Iris pigment epithelial cell (primary cell): Measurements from ENCODE around the gene MYL3.

ENCODE experiments used
- DNase-seq: peaks from one replicate; pipeline ENCODE4 v3.0.0-alpha.2; 2011; ENCODE audit warnings: low read depth

The MYL3 gene

DNA sequence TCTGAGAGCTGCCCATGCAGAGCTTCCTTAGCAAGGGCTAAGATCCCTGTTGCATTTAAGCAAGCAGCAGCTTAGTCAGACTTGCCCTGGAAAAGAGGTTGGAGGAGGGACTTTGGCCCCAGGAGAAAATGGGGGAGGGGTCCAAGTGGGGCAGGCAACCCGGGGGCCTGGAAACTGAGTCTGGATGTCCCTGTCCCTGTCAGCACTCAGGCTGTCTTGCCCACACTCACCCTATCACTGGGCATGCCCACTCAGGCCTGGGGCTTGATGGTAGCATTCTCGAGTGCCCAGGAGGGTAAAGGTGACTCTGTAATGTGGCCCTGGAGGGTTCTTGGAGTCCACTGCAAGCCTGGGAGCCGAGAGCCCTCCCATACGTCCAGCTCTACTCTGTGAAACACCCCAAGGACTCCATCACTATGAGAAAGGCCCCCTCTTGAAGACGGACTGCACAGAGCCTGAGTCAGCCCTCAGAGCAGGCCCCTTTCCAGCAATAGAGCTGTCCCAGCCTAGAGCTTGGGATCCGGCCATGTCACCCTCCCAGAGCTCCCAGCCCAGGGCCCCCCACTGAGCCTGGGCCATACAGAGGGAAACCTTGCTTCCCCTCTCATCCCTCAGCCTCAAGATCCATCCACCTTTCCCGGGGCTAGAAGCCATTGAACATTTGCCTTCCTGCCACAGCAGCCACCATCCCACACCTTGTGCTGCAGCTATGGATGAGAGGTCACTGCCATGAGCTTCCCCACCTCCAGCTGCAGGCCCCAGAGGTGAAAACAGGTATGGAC is 13.4 kb downstream of the MYL3 start:
- DNase-seq = no peak

DNA sequence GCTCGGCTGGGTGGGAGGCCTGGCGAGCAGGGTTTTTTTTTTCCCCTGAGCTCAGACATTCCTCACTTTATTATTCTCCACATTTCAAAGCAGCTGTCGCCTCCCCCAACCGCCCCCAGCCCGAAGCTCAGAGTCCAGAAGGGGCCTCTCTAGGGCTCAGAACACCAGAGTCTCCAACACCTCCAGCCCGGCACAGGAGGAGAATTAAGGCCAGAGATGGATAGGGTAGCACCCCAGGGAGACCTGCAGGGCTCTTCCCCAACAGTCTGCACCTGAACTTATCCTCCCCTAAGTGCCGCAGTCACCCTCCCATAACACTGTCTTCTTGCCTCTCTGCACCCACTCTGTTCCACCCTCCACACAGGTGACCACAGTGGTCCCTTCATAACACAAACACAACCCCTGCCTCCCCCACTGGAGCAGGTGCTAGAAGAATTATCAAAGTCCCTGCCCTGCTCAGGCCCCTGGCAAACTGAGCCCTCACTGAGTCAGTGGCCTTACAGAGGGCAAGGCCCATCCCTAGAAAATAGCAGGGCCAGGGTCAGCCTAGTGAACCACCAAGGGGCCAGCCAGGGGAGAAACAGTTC is 14.1 kb downstream of the MYL3 start:
- no peak for DNase-seq

DNA sequence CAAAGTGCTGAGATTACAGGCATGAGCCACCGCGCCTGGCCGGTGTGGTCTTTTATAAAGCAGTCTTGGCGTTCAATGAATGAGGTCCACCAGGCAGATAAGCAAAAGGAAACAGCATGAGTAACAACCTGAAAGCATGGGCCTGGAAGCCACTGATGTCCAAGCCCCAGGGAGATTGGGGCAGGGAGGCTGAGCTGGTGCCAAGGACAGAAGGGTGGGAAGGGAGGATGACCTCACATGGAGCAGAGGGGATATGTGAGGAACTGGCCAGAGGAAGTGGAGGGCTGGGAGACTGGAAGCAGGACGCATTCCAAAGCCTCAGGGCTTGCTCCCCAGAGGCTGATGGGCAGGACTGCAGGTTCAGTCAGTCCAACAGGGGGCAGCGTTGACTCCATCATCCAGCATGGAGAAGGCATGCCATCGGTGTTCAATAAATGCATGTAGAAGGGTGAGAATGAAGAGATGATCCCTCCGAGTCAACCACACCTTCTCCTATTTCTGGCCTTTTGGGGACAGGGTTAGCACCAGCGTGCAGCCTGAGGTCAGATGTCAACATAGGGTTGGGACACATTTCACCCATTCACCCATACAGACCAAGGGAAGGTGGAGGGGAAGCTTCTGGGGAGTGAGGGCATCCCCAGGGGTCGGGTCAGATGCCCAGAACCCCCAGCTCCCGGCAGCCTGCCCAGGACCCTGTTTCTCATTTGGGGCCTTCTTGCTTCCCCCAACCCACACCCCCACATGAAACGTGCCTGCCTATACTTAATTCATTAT is 14.8 kb downstream of the MYL3 start:
- peak; percentile 53 for DNase-seq

DNA sequence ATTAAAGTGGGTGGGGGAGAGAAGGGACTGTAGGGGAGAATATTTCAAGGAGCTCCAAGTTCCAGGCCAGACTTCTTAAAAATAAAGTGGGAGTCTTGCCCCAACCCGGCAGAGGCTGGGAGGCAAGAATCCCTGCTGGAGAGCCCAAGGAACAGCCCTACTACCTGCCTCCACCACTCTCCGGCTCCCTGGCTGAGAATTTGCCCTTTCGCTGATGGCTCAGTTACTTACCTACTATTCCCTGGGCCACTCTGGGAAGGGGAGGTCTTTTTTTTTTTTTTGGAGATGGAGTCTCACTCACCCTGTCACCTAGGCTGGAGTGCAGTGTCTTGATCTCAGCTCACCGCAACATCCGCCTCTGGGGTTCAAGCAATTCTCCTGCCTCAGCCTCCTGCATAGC is 15.5 kb downstream of the MYL3 start:
- DNase-seq = no peak

GRCh38 chr3:46846624-46847542 is 16.4 kb downstream of the MYL3 start:
- no peak for DNase-seq

- peak; percentile 71 for DNase-seq
Observed at GRCh38 chr3:46845860-46846623, 17.2 kb downstream of the MYL3 start.

- peak; percentile 67 for DNase-seq
Observed at GRCh38 chr3:46845397-46845859, 17.8 kb downstream of the MYL3 start.

- no peak for DNase-seq
Observed at GRCh38 chr3:46844881-46845312, 18.3 kb downstream of the MYL3 start.

DNA sequence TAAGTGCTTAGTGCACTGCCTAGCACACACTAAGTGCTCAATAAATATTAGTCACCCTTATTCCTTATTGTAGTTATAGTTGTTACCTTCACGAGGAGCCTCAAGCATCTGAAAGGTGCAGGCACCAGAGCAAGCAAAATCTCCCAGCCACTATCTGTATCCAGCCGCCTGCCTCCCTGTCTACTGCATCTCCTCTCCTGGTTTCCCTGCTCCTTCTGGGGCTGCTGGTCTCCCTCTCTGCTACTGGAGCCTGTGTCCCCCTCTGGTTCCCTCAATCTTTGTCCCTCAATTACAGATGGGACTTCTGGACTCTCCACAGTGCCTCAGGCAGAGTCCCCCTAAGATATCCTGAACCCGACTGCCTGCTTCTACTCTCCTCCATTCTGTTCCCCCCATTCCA is 18.8 kb downstream of the MYL3 start:
- DNase-seq = no peak

- no peak for DNase-seq
Observed at GRCh38 chr3:46843508-46843907, 19.7 kb downstream of the MYL3 start.

GRCh38 chr3:46840491-46840890 is 22.8 kb downstream of the MYL3 start:
- DNase-seq = no peak

GRCh38 chr3:46838301-46838700 is 24.9 kb downstream of the MYL3 start:
- DNase-seq = no peak

- DNase-seq = no peak
Observed at GRCh38 chr3:46835491-46835890, 27.8 kb downstream of the MYL3 start.

- DNase-seq = no peak
Observed at GRCh38 chr3:46835054-46835453, 28.2 kb downstream of the MYL3 start.

DNA sequence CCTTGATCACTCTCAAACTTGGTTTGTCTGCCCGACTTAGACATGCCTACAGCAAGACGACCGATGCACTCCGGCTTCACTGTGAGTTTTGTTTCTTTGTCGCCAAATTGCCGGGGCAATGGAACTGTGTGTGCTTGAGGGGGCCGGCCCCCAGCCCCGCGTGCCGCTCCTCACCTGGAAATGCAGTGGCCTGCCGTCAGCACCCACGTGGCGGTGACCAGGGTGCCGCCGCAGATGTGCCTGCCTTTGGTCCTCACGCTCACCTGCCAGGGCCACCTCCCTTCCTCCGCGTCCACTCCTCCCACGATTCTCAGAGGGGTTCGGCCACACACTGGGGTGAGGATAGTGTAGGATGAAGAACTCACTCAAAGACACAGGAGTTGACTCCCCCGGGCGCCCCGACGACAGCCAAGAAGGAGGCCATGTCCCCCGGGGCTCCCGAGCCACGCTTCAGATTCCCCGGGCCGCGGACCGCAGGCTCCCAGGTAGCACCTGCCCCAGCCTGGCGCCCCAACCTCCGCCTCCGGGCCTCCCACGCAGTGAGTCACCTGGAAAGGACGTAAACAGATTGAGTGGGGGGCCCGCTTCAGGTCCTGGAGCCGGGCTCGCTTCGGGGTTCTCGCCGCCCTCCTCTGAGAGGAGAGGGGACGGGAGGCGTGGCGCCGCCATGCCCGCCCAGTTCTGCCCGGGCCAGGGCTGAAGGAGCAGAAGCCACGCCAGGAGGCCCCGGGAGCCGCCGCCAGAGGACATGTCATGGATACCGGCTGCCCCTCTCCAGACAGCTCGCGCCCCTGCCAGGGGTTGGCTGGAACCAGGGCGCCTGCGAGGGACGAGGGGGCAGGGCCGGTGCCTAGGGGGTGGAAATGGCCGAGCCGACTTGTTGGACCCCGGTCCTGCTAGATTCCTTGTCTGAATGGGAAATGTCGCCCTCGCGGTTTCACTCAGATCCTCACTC is 29.6 kb downstream of the MYL3 start:
- DNase-seq = no peak

DNA sequence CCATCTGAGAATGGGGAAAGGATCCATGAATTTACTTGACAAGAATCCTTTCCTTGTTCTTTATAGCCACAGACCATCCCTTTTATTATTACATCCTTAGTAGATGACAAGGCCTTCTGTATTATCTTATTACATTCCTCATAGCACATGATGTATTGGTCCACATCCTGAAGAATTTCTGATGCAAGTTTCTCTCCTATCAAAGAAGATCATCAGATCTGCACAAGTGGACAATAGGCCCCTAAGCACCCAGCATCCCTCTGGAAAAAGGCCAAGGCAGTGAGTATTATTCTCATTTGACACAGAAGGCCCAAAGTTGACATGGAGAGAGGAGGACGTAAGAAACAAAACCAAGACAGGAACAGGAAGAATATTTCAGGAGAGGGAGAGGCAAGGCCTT is 31.4 kb downstream of the MYL3 start:
- no peak for DNase-seq

DNA sequence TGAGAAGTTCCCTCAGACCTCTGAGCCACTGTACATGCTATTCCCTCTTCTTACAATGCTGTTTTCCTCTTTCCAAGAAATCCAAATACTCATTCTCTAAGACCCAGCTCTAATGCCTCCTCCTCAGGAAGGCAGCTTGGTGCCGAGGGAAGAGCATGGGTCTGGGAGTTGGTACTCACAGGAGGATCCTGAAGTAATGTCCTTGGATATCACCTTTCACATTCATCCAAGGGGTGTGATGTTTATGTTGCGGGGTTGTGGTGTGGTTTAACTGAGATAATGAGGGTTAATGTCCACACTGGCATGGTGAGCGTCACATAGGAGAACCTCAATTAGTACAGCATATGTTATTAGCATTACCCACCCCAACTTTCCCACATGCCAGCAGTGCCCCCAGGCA is 31.9 kb downstream of the MYL3 start:
- no peak for DNase-seq

DNA sequence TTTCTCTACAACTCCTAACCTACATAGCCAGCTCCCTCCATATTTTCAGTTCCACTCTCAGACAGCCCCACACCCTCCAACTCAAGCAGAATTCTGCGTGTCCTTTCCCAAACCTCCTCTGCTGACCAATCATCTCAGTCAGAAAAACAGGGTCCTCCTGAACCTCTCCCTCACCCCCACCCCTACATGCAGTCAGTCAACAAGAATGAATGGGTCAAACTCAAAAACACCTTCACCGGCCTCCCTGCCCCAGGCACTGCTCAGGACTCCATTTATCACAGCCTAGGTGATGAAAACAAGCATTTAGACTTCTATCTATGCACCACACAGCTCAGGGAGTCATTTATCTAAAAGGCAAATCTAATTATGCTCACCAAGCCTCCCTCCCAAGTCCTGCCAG is 32.4 kb downstream of the MYL3 start:
- DNase-seq = no peak

DNA sequence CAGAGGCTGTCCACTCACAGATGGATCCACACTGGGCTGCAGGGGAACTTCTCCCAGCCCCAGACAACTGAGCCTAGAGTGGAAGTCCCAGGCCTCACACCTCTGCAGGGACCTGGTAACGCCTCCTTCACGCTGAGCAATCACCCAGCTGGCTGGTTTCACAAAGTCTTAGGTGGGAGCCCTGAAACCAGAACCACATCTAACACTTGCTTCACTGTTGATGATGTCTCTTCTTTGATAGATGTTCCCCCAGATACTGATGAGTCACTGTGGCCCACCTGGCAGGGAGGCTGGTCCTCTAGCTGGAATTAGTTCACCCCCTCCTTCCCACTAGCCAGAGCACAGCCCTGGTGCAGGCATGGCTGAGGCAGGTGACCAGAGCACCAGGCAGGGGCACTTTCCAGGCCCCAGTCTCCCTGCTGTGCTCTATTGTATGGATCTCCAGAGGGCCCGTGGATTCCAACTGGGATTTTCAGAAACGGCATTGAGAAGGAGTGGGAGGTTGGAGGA is 33.5 kb downstream of the MYL3 start:
- no peak for DNase-seq

- no peak for DNase-seq
Observed at GRCh38 chr3:46825450-46825849, 37.8 kb downstream of the MYL3 start.
